Activated T-helper 9 cell treated with anti-CD3 and anti-CD28 coated beads, Interleukin-2, amount 50 U/mL, for 16 hours (primary cell): Measurements from ENCODE around the gene KRTAP10-2.

Experiments used
- DNase-seq: peaks from one replicate; pipeline ENCODE4 v3.0.0-alpha.2; 2020; ENCODE audit warnings: low read depth

The KRTAP10-2 gene

GRCh38 chr21:44526096-44526997 is 25.0 kb downstream of the KRTAP10-2 start:
- no peak for DNase-seq

GRCh38 chr21:44525391-44526095 is 25.8 kb downstream of the KRTAP10-2 start:
- no peak for DNase-seq

GRCh38 chr21:44524414-44525371 is 26.6 kb downstream of the KRTAP10-2 start:
- no peak for DNase-seq

- DNase-seq, result no peak
Observed at GRCh38 chr21:44523567-44524413, 27.5 kb downstream of the KRTAP10-2 start.

DNA sequence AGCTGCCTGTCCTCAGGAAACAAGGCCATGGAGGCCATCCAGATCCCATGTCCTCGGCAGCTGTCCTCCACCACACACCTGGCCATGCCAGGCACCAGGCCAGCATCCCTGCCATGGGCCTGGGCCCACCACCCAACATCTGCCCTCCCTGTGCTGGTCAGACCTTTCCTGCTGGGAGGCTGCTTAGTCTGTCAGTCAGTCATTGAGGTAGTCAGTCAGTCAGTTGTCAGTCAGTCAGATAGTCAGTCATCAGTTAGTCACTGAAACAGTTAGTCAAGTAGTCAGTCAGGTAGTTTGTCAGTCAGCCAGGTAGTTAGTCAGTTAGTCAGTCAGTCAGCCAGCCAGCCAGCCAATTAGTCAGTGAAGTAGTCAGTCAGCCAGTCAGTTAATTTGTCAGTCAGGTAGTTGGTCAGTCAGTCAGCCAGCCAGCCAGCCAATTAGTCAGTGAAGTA is 28.5 kb downstream of the KRTAP10-2 start:
- no peak for DNase-seq

DNA sequence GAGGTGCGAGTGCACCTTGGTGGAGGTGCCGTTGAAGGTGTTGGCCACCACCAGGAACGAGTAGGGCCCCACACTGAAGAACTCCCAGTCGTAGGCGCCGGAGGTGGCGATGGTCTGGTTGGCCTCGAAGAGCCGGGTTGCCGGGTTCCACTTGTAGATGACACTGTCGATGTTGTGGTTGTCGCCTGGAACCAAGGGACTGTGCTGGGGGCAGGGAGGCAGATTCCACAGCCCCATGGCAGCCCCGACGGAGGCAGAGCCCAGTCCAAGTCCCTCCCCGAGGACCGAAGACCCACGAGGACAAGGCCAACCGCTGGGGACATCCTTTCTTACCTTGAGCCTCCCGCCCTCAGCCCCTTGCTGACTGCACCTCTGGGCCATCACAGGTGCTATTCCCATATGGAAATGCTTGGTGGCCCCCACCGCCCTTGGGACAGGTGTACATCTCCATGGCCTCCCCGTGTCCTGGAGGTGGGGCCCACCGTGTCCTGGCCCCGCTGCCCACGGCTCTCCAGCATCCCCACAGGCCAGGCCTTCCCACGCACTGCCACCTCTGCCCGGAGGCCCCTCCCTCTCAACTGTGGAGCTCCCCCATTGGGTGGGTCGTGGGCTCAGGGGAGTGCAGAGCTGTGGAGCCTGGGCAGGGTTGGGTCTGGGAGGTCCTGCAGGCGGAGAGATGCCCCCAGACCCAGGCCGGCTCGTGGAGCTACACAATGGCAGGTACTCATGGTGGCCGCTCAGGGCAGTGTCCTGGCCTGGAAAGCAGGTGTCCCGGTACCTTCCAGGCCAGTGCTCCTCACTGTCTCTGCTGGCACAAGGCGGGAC is 29.2 kb downstream of the KRTAP10-2 start:
- no peak for DNase-seq

- DNase-seq, result no peak
Observed at GRCh38 chr21:44521301-44521927, 29.9 kb downstream of the KRTAP10-2 start.

- DNase-seq, result no peak
Observed at GRCh38 chr21:44520326-44521300, 30.7 kb downstream of the KRTAP10-2 start.

- DNase-seq, result no peak
Observed at GRCh38 chr21:44519346-44520325, 31.7 kb downstream of the KRTAP10-2 start.

GRCh38 chr21:44518686-44519085 is 32.6 kb downstream of the KRTAP10-2 start:
- no peak for DNase-seq

GRCh38 chr21:44517175-44517899 is 34.0 kb downstream of the KRTAP10-2 start:
- DNase-seq, result no peak

- no peak for DNase-seq
Observed at GRCh38 chr21:44516828-44517174, 34.5 kb downstream of the KRTAP10-2 start.

GRCh38 chr21:44516342-44516741 is 35.0 kb downstream of the KRTAP10-2 start:
- no peak for DNase-seq

GRCh38 chr21:44515359-44516165 is 35.7 kb downstream of the KRTAP10-2 start:
- no peak for DNase-seq

- DNase-seq, result no peak
Observed at GRCh38 chr21:44514746-44515358, 36.5 kb downstream of the KRTAP10-2 start.

- DNase-seq, result no peak
Observed at GRCh38 chr21:44514218-44514520, 37.1 kb downstream of the KRTAP10-2 start.
